Fibroblast of lung (primary cell): Measurements from ENCODE around the gene DDHD1. TPM values are rescaled to one million over a fixed set of nuclear protein-coding genes. Genes with fewer than 3 reads are reported as not detected.
A peak's percentile ranks its signal among the peaks of the same experiment; 100 is the strongest.

Source experiments
- DNase-seq, 2 donors: peaks; one replicate each; pipeline versions ENCODE4 v3.0.0 to v3.0.0-alpha.2; 2010; ENCODE audit warnings: low read depth in 2 of 2
- H2AFZ ChIP-seq: 2 replicates; pipeline ENCODE4 v1.5.1; 2012; ENCODE audit warnings: low read length, control low read depth, inconsistent platforms
- H3K27ac ChIP-seq: 2 replicates; pipeline ENCODE4 v1.5.1; 2011; ENCODE audit warnings: low read length, control low read depth; ENCODE audit not compliant: insufficient read depth
- H3K27me3 ChIP-seq: 2 replicates; pipeline ENCODE4 v1.5.1; 2011; ENCODE audit warnings: mild to moderate bottlenecking, low read length; ENCODE audit not compliant: control insufficient read depth, insufficient read depth
- H3K36me3 ChIP-seq: 2 replicates; pipeline ENCODE4 v1.5.1; 2011; ENCODE audit warnings: low read length; ENCODE audit not compliant: control insufficient read depth, insufficient read depth
- H3K4me1 ChIP-seq: 2 replicates; pipeline ENCODE4 v1.5.1; 2011; ENCODE audit warnings: low read length; ENCODE audit not compliant: control insufficient read depth, insufficient read depth; ENCODE audit errors: extremely low read depth
- H3K4me2 ChIP-seq: 2 replicates; pipeline ENCODE4 v1.5.1; 2011; ENCODE audit warnings: low read length, control low read depth; ENCODE audit not compliant: insufficient read depth; ENCODE audit errors: extremely low read depth
- H3K4me3 ChIP-seq, 4 experiments: fragments of 200-600 bp in 1 of 4; sonication (generic) in 1 of 4; replicated peaks in 1 of 4; 2 replicates each; pipeline ENCODE4 v1.5.1; 2011 to 2016; ENCODE audit warnings: low read length in 4 of 4, low read depth in 3 of 4, mild to moderate bottlenecking in 3 of 4, control low read depth in 2 of 4, inconsistent platforms in 1 of 4, mixed read lengths in 1 of 4; ENCODE audit not compliant: insufficient read depth in 1 of 4; ENCODE audit errors: control extremely low read depth in 1 of 4
- H3K79me2 ChIP-seq: 2 replicates; pipeline ENCODE4 v1.5.1; 2012; ENCODE audit warnings: mild to moderate bottlenecking, low read length, inconsistent platforms; ENCODE audit not compliant: control insufficient read depth, insufficient read depth
- H3K9ac ChIP-seq: 2 replicates; pipeline ENCODE4 v1.5.1; 2011; ENCODE audit warnings: mild to moderate bottlenecking, low read length, control low read depth; ENCODE audit not compliant: insufficient read depth
- H3K9me3 ChIP-seq: 2 replicates; pipeline ENCODE4 v1.5.1; 2012; ENCODE audit warnings: low read depth, low read length; ENCODE audit not compliant: control insufficient read depth, insufficient read depth
- H4K20me1 ChIP-seq: 2 replicates; pipeline ENCODE4 v1.5.1; 2011; ENCODE audit warnings: low read length; ENCODE audit not compliant: control insufficient read depth, insufficient read depth; ENCODE audit errors: extremely low read depth
- EZH2 ChIP-seq: IDR thresholded peaks from 2 replicates; pipeline ENCODE4 v1.5.1; 2012; ENCODE audit warnings: low read length, control low read depth, mild to moderate bottlenecking; ENCODE audit errors: missing control alignments
- polyA plus RNA-seq, 2 donors: library from polyadenylated mRNA; depleted of rRNA in 1 of 2; stranded (reverse) in 1 of 2; unstranded in 1 of 2; fragments of >200 nt; gene quantifications; 2 replicates each; pipeline ENCODE4 v1.2.1, GENCODE V29; 2011 to 2012; ENCODE audit warnings: missing spikeins in 1 of 2
- total RNA-seq: library from RNA; depleted of rRNA; stranded (reverse); fragments of >200 nt; gene quantifications from 2 replicates; pipeline ENCODE4 v1.2.1, GENCODE V29; 2014
- TF ChIP-seq, protein P1 (sequence below), 2 donors: IDR thresholded peaks in 1 of 2; conservative IDR thresholded peaks in 1 of 2; 1 replicate in 1 of 2; 2 replicates in 1 of 2; pipeline ENCODE4 v1.5.1; 2011 to 2012; ENCODE audit warnings: low read length in 2 of 2, control low read depth in 1 of 2, inconsistent platforms in 1 of 2, low read depth in 1 of 2, mild to moderate bottlenecking in 1 of 2

Gene DDHD1
- total and polyA plus RNA-seq, 2 donors (not counting 1 experiment from before 2014, with no cell fraction given), result 13.6 to 30.6 TPM

DNA sequence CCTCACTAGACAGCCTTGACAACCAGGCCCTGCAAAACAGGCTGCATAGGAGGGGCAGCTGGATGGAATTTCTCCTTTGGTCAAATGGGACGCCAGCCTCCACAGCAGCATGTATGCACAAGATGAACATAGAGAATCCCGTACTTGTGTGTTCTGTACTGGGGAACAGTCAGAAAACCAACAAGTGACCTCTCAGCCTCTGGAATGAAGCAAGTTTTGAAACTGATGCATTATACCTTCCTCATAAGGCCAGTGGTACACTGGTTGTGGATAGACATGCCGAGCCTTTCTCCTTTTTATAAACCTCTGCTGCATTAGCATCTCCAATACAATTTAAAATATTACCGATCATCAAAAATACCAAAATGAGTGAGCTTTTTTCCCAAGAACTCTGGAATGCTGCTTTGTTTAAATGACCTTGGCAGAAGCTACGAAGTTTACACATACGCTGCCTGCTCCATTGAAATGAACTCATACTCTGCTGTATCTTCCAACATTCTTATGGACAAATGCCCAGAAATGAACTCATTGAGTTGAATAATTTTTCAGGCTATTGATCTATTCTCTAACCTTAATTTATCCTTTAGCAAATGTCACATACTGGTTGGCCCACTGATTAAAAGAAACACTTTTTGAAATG, 154.6 kb downstream of the DDHD1 start:
- no peaks in the 10 kb centered on the region for H3K79me2 ChIP-seq
- no peaks in the 10 kb centered on the region for H3K27me3 ChIP-seq
- H3K27ac ChIP-seq, result peak overlapping the region; percentile 59
- H3K4me1 ChIP-seq, result peaks cover 10% of the 10 kb centered on the region
- H3K36me3 ChIP-seq, result no peaks in the 10 kb centered on the region
- peak overlapping the region; percentile 9 for H2AFZ ChIP-seq
- H4K20me1 ChIP-seq, result no peaks in the 10 kb centered on the region
- no peaks in the 10 kb centered on the region for H3K9me3 ChIP-seq
- no peak for TF ChIP-seq EZH2
- DNase-seq, result peak; percentile 95 to 96
- H3K4me3 ChIP-seq, result peak overlapping the region in 3 of 4 experiments; percentile 2 to 19 (median 17)
- H3K4me2 ChIP-seq, result peak overlapping the region; percentile 83
- H3K9ac ChIP-seq, result no peak overlapping the region

DNA sequence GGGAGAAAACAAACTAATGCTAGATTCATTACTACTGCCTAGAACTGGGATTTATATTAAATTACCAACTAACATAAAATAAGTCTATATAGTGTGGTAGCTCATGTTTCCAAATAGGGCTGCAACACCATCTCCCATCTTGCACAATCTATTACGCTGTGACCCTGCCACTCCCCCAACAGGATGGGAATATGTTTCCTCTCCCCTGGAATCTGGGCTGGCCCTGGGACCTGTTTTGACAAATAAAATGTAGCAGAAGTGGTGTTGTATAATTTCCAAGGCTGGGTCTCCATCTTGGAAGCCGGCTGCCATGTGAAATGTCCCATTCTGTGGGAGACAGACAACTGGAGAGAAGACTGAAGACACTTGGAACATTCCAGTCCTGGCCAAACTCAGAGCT, 156.6 kb downstream of the DDHD1 start:
- Histone ChIP-seq H3K79me2 (no peaks in the 10 kb centered on the region), H3K27me3 (no peaks in the 10 kb centered on the region), H3K36me3 (no peaks in the 10 kb centered on the region), H3K4me1 (peaks cover 7% of the 10 kb centered on the region), H3K9me3 (no peaks in the 10 kb centered on the region), H3K4me2 (no peak overlapping the region), H3K9ac (no peak overlapping the region), H4K20me1 (no peaks in the 10 kb centered on the region), H2AFZ (no peak overlapping the region), H3K27ac (no peak overlapping the region), H3K4me3 (no peak overlapping the region)
- TF ChIP-seq, protein P1, sequence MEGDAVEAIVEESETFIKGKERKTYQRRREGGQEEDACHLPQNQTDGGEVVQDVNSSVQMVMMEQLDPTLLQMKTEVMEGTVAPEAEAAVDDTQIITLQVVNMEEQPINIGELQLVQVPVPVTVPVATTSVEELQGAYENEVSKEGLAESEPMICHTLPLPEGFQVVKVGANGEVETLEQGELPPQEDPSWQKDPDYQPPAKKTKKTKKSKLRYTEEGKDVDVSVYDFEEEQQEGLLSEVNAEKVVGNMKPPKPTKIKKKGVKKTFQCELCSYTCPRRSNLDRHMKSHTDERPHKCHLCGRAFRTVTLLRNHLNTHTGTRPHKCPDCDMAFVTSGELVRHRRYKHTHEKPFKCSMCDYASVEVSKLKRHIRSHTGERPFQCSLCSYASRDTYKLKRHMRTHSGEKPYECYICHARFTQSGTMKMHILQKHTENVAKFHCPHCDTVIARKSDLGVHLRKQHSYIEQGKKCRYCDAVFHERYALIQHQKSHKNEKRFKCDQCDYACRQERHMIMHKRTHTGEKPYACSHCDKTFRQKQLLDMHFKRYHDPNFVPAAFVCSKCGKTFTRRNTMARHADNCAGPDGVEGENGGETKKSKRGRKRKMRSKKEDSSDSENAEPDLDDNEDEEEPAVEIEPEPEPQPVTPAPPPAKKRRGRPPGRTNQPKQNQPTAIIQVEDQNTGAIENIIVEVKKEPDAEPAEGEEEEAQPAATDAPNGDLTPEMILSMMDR (conservative IDR thresholded peaks at IDR 0.05 in 1 of 2, IDR thresholded peaks at IDR 0.05 in 1 of 2; ENCODE audit: low read depth in 1 of 2, low read length in 2 of 2), result no peak
- no peak for TF ChIP-seq EZH2
- peak in 1 of 2 donors; percentile 16 for DNase-seq

DNA sequence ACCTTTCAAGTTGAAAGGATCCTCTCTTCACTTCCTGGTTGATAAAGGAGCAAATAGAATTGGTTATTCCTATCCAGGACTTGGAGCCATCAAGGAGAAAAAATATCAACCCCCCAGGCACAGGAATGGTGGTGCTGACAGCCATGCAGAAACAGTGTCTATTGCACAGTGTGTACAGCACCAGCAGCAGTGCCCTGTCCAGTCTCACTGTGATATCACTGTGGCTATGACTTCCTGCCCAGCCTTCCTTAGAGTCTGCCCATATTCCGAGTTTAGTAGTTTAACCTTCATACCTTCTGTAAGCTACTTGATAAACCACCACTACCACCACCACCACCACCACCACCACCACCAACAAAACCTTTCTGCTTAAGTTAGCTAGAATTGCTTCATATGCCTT, 157.1 kb downstream of the DDHD1 start:
- Histone ChIP-seq H3K36me3 (no peaks in the 10 kb centered on the region), H3K27me3 (no peaks in the 10 kb centered on the region), H4K20me1 (no peaks in the 10 kb centered on the region), H3K9ac (no peak overlapping the region), H3K27ac (no peak overlapping the region), H2AFZ (no peak overlapping the region), H3K9me3 (no peaks in the 10 kb centered on the region), H3K4me2 (no peak overlapping the region), H3K79me2 (no peaks in the 10 kb centered on the region), H3K4me1 (peaks cover 7% of the 10 kb centered on the region), H3K4me3 (no peak overlapping the region)
- TF ChIP-seq, protein P1 (conservative IDR thresholded peaks at IDR 0.05 in 1 of 2, IDR thresholded peaks at IDR 0.05 in 1 of 2; ENCODE audit: low read depth in 1 of 2, low read length in 2 of 2), result no peak
- TF ChIP-seq EZH2, result no peak
- DNase-seq, result no peak
